ENCODE results near the gene CDS2. TPM values are rescaled to one million over a fixed set of nuclear protein-coding genes. Genes with fewer than 3 reads are reported as not detected.

CDS2 gene
- total and polyA plus RNA-seq, 8 donors: 2.1 to 88.1 (median 14.7) TPM

DNA sequence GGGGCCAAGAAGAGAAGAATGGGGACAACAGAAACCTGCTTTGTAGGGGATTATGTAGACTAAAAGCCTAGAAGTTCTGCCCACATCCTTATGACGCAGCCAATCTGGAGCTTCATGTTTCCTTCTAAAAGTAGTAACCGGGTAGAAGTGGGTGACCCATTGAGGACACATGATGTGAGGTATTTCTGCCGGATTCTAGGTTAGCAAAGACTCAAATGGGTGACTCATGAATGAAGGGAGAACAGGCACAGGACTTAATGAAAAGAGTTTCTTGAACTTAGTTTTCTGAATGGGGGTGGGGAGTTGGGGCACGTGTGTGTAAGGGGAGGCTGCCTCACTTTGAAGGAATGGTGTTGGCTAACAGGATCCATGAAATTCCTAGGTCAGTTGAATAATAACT, 68.8 kb downstream of the CDS2 start:
- Histone ChIP-seq H3K27ac (no peak overlapping the region), H3K27me3 (no peaks in the 10 kb centered on the region), H3K9me3 (no peaks in the 10 kb centered on the region), H3K4me1 (peaks cover 0 to 10% (median 7%) of the 10 kb centered on the region in 4 donors), H3K4me3 (no peak overlapping the region), H3K36me3 (peaks cover 0 to 75% (median 64%) of the 10 kb centered on the region in 4 donors)
- intact Hi-C loops (cut with DNase I; ENCODE audit: low total_unique reads): no loop called here
- WGBS, 5 donors: 79 to 88% (median 87%) methylated on average over 4 of the region's 4 CpGs
- no peak for TF ChIP-seq POLR2A (IDR thresholded peaks at IDR 0.05)
- TF ChIP-seq, protein P1, sequence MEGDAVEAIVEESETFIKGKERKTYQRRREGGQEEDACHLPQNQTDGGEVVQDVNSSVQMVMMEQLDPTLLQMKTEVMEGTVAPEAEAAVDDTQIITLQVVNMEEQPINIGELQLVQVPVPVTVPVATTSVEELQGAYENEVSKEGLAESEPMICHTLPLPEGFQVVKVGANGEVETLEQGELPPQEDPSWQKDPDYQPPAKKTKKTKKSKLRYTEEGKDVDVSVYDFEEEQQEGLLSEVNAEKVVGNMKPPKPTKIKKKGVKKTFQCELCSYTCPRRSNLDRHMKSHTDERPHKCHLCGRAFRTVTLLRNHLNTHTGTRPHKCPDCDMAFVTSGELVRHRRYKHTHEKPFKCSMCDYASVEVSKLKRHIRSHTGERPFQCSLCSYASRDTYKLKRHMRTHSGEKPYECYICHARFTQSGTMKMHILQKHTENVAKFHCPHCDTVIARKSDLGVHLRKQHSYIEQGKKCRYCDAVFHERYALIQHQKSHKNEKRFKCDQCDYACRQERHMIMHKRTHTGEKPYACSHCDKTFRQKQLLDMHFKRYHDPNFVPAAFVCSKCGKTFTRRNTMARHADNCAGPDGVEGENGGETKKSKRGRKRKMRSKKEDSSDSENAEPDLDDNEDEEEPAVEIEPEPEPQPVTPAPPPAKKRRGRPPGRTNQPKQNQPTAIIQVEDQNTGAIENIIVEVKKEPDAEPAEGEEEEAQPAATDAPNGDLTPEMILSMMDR (IDR thresholded peaks at IDR 0.05): no peak
- TF ChIP-seq POLR2AphosphoS5 (IDR thresholded peaks at IDR 0.05): no peak
- no peak for TF ChIP-seq EP300 (IDR thresholded peaks at IDR 0.05)
- no peak for DNase-seq

DNA sequence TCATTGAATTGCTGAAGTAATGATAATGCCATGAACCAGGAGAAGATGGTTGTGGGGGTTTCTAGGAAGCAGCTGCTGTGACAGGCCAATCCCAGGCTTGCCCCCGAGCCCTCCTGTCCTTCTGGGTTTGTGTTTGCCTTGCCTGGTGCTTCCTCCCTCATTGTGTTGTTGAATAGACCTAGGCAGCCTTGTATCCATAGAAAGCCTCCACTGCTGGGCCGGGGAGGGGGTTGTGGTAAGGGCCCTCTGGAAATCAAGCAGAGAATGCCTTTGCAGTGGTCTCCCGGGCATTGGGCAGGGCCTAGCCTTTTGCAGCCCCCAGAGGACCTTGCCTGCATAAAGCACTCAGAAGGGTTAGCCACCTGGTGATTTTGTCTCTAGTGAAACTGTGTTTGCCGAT, 69.3 kb downstream of the CDS2 start:
- H3K36me3 ChIP-seq: peaks cover 0 to 71% (median 59%) of the 10 kb centered on the region in 4 donors

DNA sequence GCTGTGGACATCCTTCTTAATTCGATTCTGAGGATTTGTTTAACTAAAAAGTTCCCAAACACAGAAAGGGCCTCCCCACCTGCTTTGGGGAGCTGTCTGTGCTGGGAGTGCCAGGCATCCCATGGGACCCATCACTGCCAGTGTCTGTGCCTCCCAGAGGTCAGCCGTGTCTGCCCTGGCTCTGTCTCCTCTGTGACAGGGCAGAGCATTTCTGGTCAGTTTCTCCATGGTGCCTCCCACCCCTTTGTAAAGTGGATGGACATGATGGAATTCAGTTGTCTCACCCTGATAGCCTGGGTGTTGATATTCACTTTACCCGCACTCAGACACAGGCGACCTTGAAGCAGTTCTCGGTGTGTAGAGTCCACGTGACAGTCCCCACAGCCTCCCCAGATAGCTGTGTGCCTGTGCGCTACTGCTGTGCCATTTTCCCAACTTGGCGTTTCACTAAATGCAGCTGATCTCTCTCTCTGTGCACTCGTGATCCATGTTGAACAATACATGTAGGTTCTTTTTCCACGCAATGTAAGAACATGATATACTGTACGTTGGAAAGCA, 70.5 kb downstream of the CDS2 start:
- Histone ChIP-seq H3K27me3 (no peaks in the 10 kb centered on the region), H3K27ac (no peak overlapping the region), H3K9me3 (no peaks in the 10 kb centered on the region), H3K4me1 (peaks cover under 1 to 3% (median 2%) of the 10 kb centered on the region in 4 donors), H3K4me3 (no peak overlapping the region), H3K36me3 (peaks cover 0 to 64% (median 52%) of the 10 kb centered on the region in 4 donors)
- no peak for TF ChIP-seq EP300 (IDR thresholded peaks at IDR 0.05)
- TF ChIP-seq, protein P1 (IDR thresholded peaks at IDR 0.05): no peak
- TF ChIP-seq POLR2A (IDR thresholded peaks at IDR 0.05): no peak
- TF ChIP-seq POLR2AphosphoS5 (IDR thresholded peaks at IDR 0.05): no peak
- intact Hi-C loops (cut with DNase I; ENCODE audit: low total_unique reads): no loop called here
- DNase-seq: no peak
- 80 to 89% (median 83%) methylated on average over 8 to 11 of the region's 11 CpGs for WGBS, 5 donors

More for the DNA sequence above, 69.3 kb downstream of the CDS2 start:
- Histone ChIP-seq H3K4me3 (no peak overlapping the region), H3K9me3 (no peaks in the 10 kb centered on the region), H3K27ac (no peak overlapping the region), H3K27me3 (no peaks in the 10 kb centered on the region), H3K4me1 (peaks cover 0 to 10% (median 7%) of the 10 kb centered on the region in 4 donors)
- 74 to 88% (median 80%) methylated on average over 4 of the region's 4 CpGs for WGBS, 5 donors
- no peak for TF ChIP-seq EP300 (IDR thresholded peaks at IDR 0.05)
- no peak for TF ChIP-seq POLR2A (IDR thresholded peaks at IDR 0.05)
- TF ChIP-seq, protein P1 (IDR thresholded peaks at IDR 0.05): no peak
- TF ChIP-seq POLR2AphosphoS5 (IDR thresholded peaks at IDR 0.05): no peak
- intact Hi-C loops (cut with DNase I; ENCODE audit: low total_unique reads): no loop called here
- DNase-seq: no peak

DNA sequence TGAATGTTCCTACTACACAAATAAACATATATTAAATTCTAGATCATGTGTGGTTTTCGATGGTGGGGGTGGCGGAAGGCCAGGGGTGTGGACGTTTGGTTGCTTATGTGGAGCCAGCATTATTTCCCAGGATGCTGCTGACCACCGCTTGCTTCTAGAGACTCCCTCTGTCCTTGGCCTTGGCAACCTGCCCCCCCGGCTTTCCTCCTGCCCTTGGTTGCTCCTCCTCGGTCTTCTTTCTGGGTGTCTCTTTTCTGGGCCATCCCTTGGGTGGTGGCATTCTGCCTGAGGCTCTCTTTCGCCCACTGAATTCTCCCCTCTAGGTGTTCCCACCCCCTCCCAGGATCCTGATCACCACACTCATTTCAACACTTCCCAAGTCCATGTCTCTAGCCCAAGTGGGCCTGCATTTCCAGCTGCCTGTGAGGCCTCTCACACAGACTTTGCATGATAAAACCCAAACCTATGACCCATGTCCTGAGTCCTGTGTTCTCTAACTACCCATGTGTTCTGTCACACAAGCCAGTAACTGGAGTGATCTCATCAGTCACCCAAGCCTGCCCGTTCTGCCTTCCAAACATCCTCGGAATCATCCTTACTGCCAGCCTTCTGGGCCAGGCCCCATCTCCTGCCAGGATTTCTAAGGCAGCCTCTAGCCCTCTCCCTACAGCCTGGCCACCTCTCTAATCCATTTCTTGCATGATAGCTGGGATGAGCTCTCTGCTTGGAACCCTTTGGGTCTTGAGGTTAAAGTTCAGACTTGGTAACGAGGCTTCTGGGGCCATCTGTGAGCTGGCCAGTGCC, 71.2 kb downstream of the CDS2 start:
- Histone ChIP-seq H3K27me3 (no peaks in the 10 kb centered on the region), H3K4me1 (peaks cover 0 to 5% (median 4%) of the 10 kb centered on the region in 4 donors), H3K9me3 (no peaks in the 10 kb centered on the region), H3K36me3 (peaks cover 0 to 59% (median 49%) of the 10 kb centered on the region in 4 donors), H3K4me3 (no peak overlapping the region), H3K27ac (no peak overlapping the region)
- TF ChIP-seq, protein P1 (IDR thresholded peaks at IDR 0.05): no peak
- TF ChIP-seq EP300 (IDR thresholded peaks at IDR 0.05) (no peak), POLR2AphosphoS5 (IDR thresholded peaks at IDR 0.05) (no peak), POLR2A (IDR thresholded peaks at IDR 0.05) (no peak)
- intact Hi-C loops (cut with DNase I; ENCODE audit: low total_unique reads): no loop called here
- no peak for DNase-seq
- WGBS, 5 donors: 83 to 95% (median 87%) methylated on average over 10 of the region's 10 CpGs

Data from stomach (tissue), 9 donors.